HG02610 (cell line): ENCODE results near the gene RIPOR3.

ENCODE experiments used
- ATAC-seq: cut with Tn5 transposase; IDR thresholded peaks from one replicate; pipeline ENCODE4 v1.9.1; 2021; ENCODE audit warnings: mild to moderate bottlenecking, moderate library complexity; ENCODE audit not compliant: unreplicated experiment

The RIPOR3 gene

DNA sequence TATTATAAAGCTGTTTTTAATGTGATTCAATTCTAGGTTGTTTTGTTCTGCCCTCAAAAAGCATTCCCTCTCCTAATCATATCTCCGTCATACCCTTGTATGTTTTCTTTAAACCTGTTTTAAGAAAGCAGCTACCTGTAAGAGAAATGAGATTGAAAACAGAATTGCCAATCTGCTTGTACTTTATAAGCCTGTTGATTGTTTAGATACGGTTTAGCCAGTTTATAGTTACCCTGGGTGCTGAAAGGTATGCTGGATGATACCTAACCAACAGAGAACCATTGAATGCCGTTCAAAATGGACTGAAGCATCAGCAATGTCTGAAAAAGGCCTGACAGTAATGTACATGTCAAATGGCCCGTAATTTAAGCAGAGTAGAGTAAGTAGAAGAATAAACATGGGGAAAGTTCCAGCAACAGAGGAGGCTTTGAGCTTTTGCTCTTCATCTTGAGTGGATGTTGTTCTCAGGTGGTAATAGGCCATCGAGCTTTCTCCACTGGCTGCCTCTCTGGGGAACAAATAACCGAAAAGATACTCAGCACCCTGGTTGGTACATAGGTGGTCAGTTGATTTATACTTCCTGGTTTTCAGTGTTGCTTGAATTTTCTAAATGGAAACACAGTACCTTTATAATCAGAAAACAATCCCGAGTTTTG is 153.7 kb downstream of the RIPOR3 start:
- no peak for ATAC-seq

DNA sequence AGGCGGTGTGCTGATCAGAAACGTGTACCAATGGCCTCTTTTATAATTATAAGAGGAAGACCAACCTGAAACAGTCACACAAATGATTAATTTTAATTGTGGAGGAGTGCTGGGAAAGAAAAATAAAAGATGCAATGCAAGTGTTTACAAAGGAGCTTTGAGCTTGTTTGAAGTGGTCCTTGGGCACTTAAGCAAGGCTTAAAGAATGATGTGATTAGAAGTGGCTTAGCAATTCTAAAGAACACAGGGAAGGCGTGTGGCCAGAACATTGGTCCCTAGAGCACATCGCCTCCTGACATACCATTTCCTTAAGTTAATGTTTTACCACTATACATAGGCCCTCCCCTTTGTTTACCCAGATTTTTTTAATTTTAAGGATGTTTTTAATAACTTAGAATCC is 155.0 kb downstream of the RIPOR3 start:
- ATAC-seq: no peak
